Left colon (tissue), 2 donors: ENCODE measurements around the gene OR6S1. TPM values are rescaled to one million over a fixed set of nuclear protein-coding genes. Genes with fewer than 3 reads are reported as not detected.
"Not testable (repeated sequence)": the region's sequence is repeated elsewhere in the genome, so short reads cannot be mapped to it uniquely, and the experiment has no call there.

ENCODE experiments used
- ATAC-seq: fragments of 200-7000 bp; cut with Tn5 transposase; one replicate; pipeline ENCODE4 v1.9.1; 2020; ENCODE audit warnings: mild to moderate bottlenecking, moderate library complexity
- DNase-seq, 2 donors: peaks; one replicate each; pipeline ENCODE4 v3.0.0-alpha.2; 2020
- intact Hi-C, 2 donors: fragments of 100-400 bp; cut with DNase I in 1 of 2; cut with micrococcal nuclease in 1 of 2; formaldehyde crosslinking; loops; one replicate each; pipeline versions ENCODE4 v1.11.2 to v1.14.0; 2022; cut with DNase I, micrococcal nuclease
- total RNA-seq, 2 donors: library from RNA; stranded (reverse); fragmentation: NEBNext Ultra II Directional; extraction: Animal tissue kit (Norgen Biotek cat#: 25700); gene quantifications; one replicate each; pipeline ENCODE4 v1.2.1, GENCODE V29; 2021
- donor health status: DM: no; HTN: no; CAD: no.
- donor health status: DM: yes; HTN: yes; CAD: no.

OR6S1 gene
- total RNA-seq, 2 donors from 2014 or later, result not detected

- intact Hi-C loops, DNase-seq, ATAC-seq: not testable (repeated sequence)
These were observed 1.3 kb upstream of the OR6S1 start for GRCh38 chr14:20642755-20643154.

DNA sequence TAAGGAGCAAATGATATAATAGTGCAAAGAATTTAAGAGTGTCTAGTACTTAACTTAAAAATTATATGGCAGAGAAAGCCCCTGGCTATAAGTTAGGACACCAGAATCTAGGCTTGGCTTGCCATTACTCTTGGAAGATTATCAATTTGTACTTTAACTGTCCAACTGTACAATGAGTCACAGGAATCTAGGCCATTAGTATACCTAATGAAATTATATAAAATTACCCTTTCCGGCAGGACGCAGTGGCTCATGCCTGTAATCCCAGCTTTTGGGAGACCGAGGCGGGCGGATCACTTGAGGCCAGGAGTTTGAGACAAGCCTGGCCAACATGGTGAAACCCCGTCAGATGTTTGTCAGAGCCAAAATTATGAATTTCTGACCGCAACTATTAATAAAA, 691 bp upstream of the OR6S1 start:
- DNase-seq, result no peak
- intact Hi-C loops, result no loop called here

DNA sequence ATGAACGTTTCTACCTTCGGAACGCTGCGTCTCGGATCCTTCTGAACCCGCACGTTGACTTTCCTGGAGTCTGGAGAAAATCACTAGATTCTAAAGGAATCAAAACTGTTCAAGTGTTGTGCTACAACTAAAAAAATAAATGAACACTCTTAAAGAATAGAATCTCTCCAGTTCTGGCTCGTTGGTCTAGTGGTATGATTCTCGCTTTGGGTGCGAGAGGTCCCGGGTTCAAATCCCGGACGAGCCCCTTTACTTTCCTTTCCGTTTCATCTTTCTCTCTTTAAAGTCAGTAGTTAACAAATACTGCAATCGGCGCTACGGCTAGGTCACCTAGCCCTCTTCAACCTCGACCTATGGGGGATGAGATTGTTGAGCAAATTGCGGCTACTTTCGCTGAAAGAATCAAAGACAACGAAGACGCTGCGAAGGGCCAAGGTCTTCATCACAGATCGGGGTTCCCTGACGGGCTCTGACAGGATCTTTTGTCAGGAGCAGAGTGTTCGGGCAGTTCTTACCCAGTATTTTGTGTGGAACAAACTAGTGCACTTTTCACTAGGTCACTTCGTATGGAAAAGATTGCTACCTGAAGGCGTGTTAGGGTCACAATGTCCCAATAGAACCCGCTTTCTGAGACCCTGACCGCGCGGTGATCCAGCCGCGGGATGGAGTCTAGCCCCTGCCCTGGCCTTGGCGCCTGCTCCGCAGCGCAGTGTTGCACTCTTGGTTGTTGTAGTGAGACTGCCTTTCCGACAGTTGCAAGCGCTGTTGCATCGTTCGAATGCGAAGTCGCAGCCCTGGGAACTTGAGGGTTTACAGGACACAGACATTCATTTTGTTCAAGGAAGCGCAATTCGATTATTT, 8.4 kb downstream of the OR6S1 start:
- DNase-seq (no peak), ATAC-seq (peak; percentile 49)
- intact Hi-C loops, result no loop called here

More for the DNA sequence above, 691 bp upstream of the OR6S1 start:
- no peak for ATAC-seq

DNA sequence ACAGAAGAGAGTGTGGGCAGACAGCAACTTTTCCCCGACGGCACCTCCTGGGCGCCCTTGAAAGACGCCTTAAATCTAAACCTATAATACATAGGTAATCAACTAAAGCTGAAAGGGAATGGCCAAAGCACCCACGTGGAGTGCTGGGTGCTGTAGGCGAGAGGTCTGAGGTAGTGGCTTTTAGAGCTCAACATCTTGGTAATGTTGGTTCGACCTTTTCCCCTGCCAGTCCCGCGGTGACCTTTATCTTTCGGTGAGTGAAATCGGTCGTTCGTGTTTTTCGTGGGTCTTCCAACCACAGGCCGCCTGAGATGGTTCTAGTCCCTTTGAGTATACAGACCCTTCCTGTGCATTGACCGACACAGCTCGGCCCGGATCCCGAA, 9.1 kb downstream of the OR6S1 start:
- intact Hi-C loops, result no loop called here

DNA sequence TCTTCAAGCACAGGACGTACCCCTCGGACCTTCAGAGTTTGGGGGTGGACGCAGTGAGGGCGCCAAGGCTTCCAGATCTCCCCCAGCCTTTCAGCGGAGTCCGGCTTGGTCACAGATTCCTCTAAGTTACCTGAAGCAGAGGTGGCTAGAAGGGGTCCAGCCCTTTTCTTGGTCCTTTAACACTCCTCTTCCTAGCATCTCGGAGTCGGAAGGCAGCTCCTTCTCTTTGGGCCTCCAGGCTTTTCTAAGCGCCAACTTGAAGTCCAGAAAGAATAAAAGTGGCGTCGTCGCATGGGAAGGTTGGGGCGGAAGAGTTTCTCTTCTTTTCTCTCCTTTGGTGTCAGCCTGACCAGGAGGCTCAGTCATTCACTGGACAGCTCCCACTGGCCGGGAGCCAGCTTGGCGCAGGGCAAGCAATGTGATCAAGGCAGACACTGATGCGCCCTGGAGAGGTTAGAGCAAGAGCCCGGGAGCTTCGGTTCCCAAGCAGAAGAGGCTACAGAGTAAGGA, 9.6 kb downstream of the OR6S1 start:
- peak; percentile 72 to 81 for DNase-seq
- intact Hi-C loops, result no loop called here
- ATAC-seq, result peak; percentile 82

More for the DNA sequence above, 9.1 kb downstream of the OR6S1 start:
- DNase-seq (no peak), ATAC-seq (peak; percentile 15)

DNA sequence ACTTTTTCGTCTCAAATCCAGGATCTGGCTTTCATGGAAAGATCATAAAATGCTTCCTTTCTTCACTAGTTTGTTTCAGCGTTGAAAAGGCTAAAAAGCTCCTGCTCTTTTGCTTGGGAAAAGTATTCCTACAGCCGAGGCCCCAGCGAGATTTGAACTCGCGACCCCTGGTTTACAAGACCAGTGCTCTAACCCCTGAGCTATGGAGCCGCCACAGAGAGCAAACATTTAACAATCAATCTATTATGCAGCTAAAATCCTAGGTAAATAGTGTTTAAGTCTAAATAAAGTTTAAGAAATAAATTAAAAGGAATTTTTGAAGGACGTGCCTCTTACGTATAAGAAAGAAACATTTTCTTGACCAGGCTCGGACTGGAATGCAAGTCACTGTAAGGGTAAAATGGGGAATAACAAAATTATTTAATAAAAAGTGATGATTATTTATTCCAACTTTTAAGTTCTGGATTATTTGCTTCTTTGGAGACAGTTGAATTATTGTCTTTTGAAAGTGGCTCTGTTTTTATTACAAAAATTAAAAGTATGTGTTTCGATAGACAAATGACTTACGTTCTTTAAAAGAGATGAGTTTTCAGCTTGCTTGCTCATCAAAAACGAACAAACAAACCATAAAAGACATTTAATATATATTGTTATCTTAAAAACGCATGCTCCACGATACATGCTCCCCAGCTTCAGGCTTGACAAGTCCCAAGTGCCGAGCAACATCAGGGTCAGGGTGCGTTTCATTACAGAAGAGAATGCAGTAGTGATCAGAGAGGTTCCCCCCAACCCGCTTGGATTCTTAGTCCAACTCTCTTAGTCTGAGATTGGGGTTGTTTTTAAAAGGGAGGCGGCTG, 10.2 kb downstream of the OR6S1 start:
- ATAC-seq (peak; percentile 53), DNase-seq (peak in 1 of 2 donors; percentile 50)
- intact Hi-C loops, result no loop called here

GRCh38 chr14:20630340-20631022, 11.0 kb downstream of the OR6S1 start:
- ATAC-seq, result peak; percentile 60
- DNase-seq, result no peak
- intact Hi-C loops, result no loop called here

GRCh38 chr14:20628063-20628854, 13.2 kb downstream of the OR6S1 start:
- no peak for ATAC-seq
- intact Hi-C loops, result no loop called here
- DNase-seq, result no peak

DNA sequence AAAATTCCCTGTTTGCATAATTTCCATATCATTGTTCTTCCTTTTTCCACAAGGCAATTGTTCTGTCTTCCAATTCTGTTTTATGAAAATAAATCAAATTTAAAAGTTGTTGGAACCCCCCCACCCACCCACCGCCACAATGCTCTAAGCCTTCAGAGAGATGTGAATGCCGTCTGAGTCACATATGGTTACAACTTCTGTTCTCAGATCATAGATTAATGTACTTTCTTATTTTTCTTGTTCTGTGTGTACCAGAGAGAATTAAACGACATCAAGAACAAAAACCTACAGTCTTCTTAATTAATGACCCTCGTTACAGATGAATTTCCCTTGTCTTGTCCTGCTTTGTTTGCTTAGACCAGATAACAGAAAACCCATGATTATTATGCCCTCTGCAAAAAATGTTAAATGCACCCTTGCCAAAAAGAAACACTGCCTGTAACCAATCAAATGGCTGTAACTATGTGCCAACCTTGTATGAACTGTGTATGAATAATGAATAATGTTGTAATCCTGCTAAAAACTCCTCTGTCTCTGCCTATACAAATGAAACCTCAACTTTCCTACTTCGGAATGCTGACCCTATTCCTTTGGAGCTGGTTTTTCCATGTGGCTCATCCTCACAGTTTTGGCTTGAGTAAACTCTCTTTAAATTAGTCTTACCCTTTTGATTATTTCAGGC, 14.0 kb downstream of the OR6S1 start:
- no peak for ATAC-seq
- intact Hi-C loops, result no loop called here
- DNase-seq, result no peak

- intact Hi-C loops, result no loop called here
- DNase-seq (no peak), ATAC-seq (no peak)
These were observed 15.2 kb downstream of the OR6S1 start for GRCh38 chr14:20626274-20626673.

DNA sequence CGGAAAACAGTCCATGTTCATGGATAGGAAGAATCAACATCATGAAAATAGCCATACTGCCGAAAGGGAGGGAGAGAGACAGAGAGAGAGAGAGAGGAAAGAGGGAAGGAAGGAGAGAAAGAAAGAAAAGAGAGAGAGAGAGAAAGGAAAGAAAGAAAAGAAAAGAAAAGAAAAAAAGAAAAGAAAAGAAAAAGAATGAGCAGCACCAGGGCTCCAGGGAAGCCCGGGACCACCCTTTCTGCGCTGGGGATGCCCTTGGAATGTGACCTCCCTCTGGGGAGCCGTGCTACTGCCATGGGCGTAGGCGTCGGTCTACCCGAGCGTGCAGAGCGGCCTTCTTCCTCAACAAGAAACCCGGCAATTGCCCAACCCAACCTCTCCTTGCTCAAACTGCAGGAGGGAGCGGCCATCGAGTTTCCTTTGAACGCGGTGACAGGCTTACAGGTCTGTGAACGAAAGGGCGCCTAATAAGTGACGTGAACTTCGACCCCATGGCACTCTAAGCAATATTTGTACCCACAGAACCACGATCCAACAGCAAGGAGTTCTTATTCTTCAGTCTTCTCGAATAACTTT, 16.9 kb downstream of the OR6S1 start:
- peak; percentile 98 for ATAC-seq
- intact Hi-C loops, result no loop called here
- peak; percentile 79 to 86 for DNase-seq

DNA sequence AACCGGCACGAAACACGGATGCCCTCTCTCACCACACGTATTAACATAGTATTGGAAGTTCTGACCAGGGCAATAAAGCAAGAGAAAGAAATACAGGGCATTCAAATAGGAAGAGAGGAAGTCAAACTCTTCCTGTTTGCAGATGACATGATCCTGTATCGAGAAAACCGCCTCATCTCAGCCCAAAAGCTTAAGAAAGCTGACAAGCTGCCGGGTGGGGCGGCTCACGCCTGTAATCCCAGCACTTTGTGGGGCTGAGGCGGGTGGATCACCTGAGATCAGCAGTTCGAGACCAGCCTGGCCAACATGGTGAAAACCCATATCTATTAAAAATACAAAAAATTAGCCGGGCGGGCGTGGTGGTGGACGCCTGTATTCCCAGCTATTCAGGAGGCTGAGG, 17.7 kb downstream of the OR6S1 start:
- intact Hi-C loops, result no loop called here
- DNase-seq (no peak), ATAC-seq (no peak)

DNA sequence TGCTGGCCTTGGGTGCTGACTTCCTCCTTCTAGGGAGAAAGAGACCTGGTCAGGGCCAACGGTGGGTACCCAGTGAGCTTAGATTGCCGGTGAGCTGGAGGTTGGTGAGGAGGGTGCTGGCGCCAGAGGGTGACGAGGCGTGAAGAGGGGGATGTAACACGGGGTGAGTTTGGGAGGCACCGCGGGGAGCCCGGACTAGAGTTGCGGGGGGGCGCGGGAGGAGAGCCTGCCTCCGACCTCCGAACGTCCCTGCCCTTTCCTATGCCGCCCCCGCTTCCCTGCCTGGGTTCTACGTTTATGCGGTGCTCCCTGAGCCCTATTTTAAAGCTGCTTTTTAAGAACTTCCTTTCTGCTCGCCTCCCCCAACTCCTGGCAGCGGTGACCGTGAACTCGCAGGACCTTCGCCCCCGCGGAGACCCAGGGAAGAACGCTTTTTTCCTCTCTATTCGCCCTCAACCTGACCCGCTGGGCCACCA, 18.6 kb downstream of the OR6S1 start:
- intact Hi-C loops, result no loop called here
- DNase-seq (no peak), ATAC-seq (no peak)

GRCh38 chr14:20620798-20621478, 20.6 kb downstream of the OR6S1 start:
- peak; percentile 55 for ATAC-seq
- DNase-seq, result no peak
- intact Hi-C loops, result no loop called here

- intact Hi-C loops, result loop anchor here (10.0 kb wide), 2 partner anchors 65 to 355 kb away; partner anchors contain the start of genes ANG (in 1 of the 2) and RNASE4 (in 1 of the 2)
- DNase-seq, ATAC-seq: not testable (repeated sequence)
These were observed 21.8 kb downstream of the OR6S1 start for GRCh38 chr14:20619688-20620087.

DNA sequence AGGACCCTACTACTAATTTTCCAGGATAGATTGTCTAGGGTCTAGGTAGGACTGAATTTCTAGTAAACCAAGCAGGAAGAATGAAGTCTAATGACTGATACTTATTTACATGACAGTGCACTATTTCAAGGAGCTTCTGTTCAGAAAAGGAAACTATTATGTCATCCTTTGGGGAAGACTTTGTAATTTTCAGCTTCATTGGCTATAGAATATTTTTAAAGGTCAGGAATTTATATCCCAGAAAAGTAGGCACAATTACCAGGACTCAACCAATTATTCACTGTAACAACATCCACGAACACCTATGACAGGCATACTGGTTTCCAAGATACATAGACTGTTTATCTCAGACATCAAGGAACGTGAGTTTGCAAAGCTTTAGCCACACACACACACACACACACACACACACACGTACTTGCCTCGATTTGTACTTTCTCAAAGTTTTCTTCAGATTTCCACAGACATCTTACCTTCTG, 23.2 kb downstream of the OR6S1 start:
- intact Hi-C loops, result loop anchor here (10.0 kb wide), 2 partner anchors 66 to 356 kb away; partner anchors contain the start of genes ANG (in 1 of the 2) and RNASE4 (in 1 of the 2)
- ATAC-seq (no peak), DNase-seq (no peak)
